ENCODE results near the gene TEX22. TPM values are rescaled to one million over a fixed set of nuclear protein-coding genes. Genes with fewer than 3 reads are reported as not detected.

The TEX22 gene
- total and polyA plus RNA-seq, 4 donors, result 0.02 to 0.14 (median 0.08) TPM; not detected in 1

GRCh38 chr14:105427936-105428485 is 29.7 kb downstream of the TEX22 start (continued):
- TF ChIP-seq REST (IDR thresholded peaks at IDR 0.05) (no peak), SP1 (IDR thresholded peaks at IDR 0.05) (no peak), JUND (IDR thresholded peaks at IDR 0.05) (no peak), FOXA1 (IDR thresholded peaks at IDR 0.05) (no peak), HNF4G (IDR thresholded peaks at IDR 0.05) (no peak)

GRCh38 chr14:105430042-105430441 is 31.7 kb downstream of the TEX22 start:
- Histone ChIP-seq H3K4me1 (ENCODE audit: control insufficient read depth in 4 of 4, insufficient read depth in 4 of 4, low read length in 3 of 4) (peaks cover 8 to 26% (median 16%) of the 10 kb centered on the region in 4 donors), H3K9ac (ENCODE audit: low read depth in 1 of 2, low read length in 2 of 2) (no peak overlapping the region), H3K4me3 (ENCODE audit: low read depth in 1 of 3, low read length in 3 of 3) (no peak overlapping the region), H3K27me3 (ENCODE audit: control insufficient read depth in 4 of 4, insufficient read depth in 4 of 4, low read length in 3 of 4) (no peaks in the 10 kb centered on the region), H3K36me3 (ENCODE audit: control insufficient read depth in 4 of 4, insufficient read depth in 3 of 4, low read depth in 1 of 4, low read length in 3 of 4) (peaks cover 0 to 4% (median under 1%) of the 10 kb centered on the region in 4 donors), H3K9me3 (ENCODE audit: control insufficient read depth in 4 of 4, low read length in 3 of 4) (no peaks in the 10 kb centered on the region), H3K27ac (ENCODE audit: low read depth in 1 of 2, low read length in 2 of 2) (peak overlapping the region in 1 of 2 donors; percentile 88)
- WGBS, result 94% methylated on average over 6 of the region's 6 CpGs
- TF ChIP-seq, protein P1, sequence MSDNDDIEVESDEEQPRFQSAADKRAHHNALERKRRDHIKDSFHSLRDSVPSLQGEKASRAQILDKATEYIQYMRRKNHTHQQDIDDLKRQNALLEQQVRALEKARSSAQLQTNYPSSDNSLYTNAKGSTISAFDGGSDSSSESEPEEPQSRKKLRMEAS (IDR thresholded peaks at IDR 0.05), result no peak
- TF ChIP-seq NR2F2 (IDR thresholded peaks at IDR 0.05), result no peak
- no peak for TF ChIP-seq ATF3 (IDR thresholded peaks at IDR 0.05)
- no peak for DNase-seq (ENCODE audit: low spot score)

DNA sequence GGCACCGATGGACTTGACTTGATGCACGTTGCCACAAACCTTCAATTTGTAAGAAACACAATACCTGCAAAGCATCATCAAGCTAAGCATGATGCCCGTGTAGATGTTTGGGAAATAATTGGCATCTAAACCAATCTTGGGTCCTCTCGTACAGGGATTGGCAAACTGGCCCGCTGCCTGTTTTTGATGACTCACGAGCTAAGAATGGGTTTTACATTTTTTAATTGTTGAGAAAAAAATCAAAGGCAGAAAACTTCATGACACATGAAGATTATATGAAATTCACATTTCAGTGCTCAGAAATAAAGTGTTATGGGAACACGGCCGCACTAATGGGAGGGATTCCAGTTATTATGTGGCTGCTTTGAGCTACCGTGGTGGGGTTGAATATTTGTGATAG is 32.2 kb downstream of the TEX22 start:
- H3K4me3 ChIP-seq (ENCODE audit: low read depth in 1 of 3, low read length in 3 of 3), result no peak overlapping the region
- WGBS, result 77% methylated on average over 9 of the region's 9 CpGs
- peaks cover 0 to 4% (median under 1%) of the 10 kb centered on the region in 4 donors for H3K36me3 ChIP-seq (ENCODE audit: control insufficient read depth in 4 of 4, insufficient read depth in 3 of 4, low read depth in 1 of 4, low read length in 3 of 4)
- no peak for DNase-seq (ENCODE audit: low spot score)
- TF ChIP-seq NR2F2 (IDR thresholded peaks at IDR 0.05) (no peak), JUND (IDR thresholded peaks at IDR 0.05) (peak in 1 of 2 donors; percentile 24)
- no peak overlapping the region for H3K9ac ChIP-seq (ENCODE audit: low read depth in 1 of 2, low read length in 2 of 2)
- peak overlapping the region; percentile 86 to 88 for H3K27ac ChIP-seq (ENCODE audit: low read depth in 1 of 2, low read length in 2 of 2)
- H3K9me3 ChIP-seq (ENCODE audit: control insufficient read depth in 4 of 4, low read length in 3 of 4), result no peaks in the 10 kb centered on the region
- peaks cover 8 to 26% (median 16%) of the 10 kb centered on the region in 4 donors for H3K4me1 ChIP-seq (ENCODE audit: control insufficient read depth in 4 of 4, insufficient read depth in 4 of 4, low read length in 3 of 4)
- H3K27me3 ChIP-seq (ENCODE audit: control insufficient read depth in 4 of 4, insufficient read depth in 4 of 4, low read length in 3 of 4), result no peaks in the 10 kb centered on the region

- Histone ChIP-seq H3K4me3 (ENCODE audit: low read depth in 1 of 3, low read length in 3 of 3) (no peak overlapping the region), H3K27me3 (ENCODE audit: control insufficient read depth in 4 of 4, insufficient read depth in 4 of 4, low read length in 3 of 4) (no peaks in the 10 kb centered on the region), H3K9me3 (ENCODE audit: control insufficient read depth in 4 of 4, low read length in 3 of 4) (no peaks in the 10 kb centered on the region), H3K36me3 (ENCODE audit: control insufficient read depth in 4 of 4, insufficient read depth in 3 of 4, low read depth in 1 of 4, low read length in 3 of 4) (peaks cover 0 to 4% (median under 1%) of the 10 kb centered on the region in 4 donors), H3K4me1 (ENCODE audit: control insufficient read depth in 4 of 4, insufficient read depth in 4 of 4, low read length in 3 of 4) (peaks cover 8 to 26% (median 16%) of the 10 kb centered on the region in 4 donors), H3K9ac (ENCODE audit: low read depth in 1 of 2, low read length in 2 of 2) (peak overlapping the region in 1 of 2 donors; percentile 72), H3K27ac (ENCODE audit: low read depth in 1 of 2, low read length in 2 of 2) (peak overlapping the region; percentile 86 to 88)
- WGBS, result 76% methylated on average over 1 of the region's 1 CpG
- TF ChIP-seq, protein P1 (IDR thresholded peaks at IDR 0.05), result no peak
- TF ChIP-seq, protein P2, sequence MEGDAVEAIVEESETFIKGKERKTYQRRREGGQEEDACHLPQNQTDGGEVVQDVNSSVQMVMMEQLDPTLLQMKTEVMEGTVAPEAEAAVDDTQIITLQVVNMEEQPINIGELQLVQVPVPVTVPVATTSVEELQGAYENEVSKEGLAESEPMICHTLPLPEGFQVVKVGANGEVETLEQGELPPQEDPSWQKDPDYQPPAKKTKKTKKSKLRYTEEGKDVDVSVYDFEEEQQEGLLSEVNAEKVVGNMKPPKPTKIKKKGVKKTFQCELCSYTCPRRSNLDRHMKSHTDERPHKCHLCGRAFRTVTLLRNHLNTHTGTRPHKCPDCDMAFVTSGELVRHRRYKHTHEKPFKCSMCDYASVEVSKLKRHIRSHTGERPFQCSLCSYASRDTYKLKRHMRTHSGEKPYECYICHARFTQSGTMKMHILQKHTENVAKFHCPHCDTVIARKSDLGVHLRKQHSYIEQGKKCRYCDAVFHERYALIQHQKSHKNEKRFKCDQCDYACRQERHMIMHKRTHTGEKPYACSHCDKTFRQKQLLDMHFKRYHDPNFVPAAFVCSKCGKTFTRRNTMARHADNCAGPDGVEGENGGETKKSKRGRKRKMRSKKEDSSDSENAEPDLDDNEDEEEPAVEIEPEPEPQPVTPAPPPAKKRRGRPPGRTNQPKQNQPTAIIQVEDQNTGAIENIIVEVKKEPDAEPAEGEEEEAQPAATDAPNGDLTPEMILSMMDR (IDR thresholded peaks at IDR 0.05; ENCODE audit: low read depth, low read length, missing input control), result no peak
- TF ChIP-seq NR2F2 (IDR thresholded peaks at IDR 0.05) (no peak), RXRA (IDR thresholded peaks at IDR 0.05) (no peak), TAF1 (conservative IDR thresholded peaks at IDR 0.05) (no peak), ATF3 (IDR thresholded peaks at IDR 0.05) (no peak)
- DNase-seq (ENCODE audit: low spot score), result no peak
These were observed 32.9 kb downstream of the TEX22 start for GRCh38 chr14:105431256-105431655.

Measured in liver (tissue), 9 donors.